HepG2 (cell line): ENCODE data around the gene AMDHD1. TPM values are rescaled to one million over a fixed set of nuclear protein-coding genes. Genes with fewer than 3 reads are reported as not detected.
A peak's percentile ranks its signal among the peaks of the same experiment; 100 is the strongest.

Source experiments
- ARID3A ChIP-seq: IDR thresholded peaks from 2 replicates; pipeline ENCODE4 v1.6.1; 2012; ENCODE audit warnings: low read depth, low read length, improper control_type of control experiment
- CEBPB ChIP-seq: IDR thresholded peaks from 2 replicates; pipeline ENCODE4 v1.6.1; 2011; ENCODE audit warnings: low read depth, low read length, improper control_type of control experiment, borderline replicate concordance
- CERS6 ChIP-seq: sonication (generic); formaldehyde crosslinking; IDR thresholded peaks from 2 replicates; pipeline ENCODE4 v1.5.0; 2020; ENCODE audit warnings: missing genetic modification reagents
- ESRRA ChIP-seq: sonication (generic); formaldehyde crosslinking; IDR thresholded peaks from 2 replicates; pipeline ENCODE4 v1.5.1; 2020; ENCODE audit warnings: mild to moderate bottlenecking, low read depth, missing genetic modification reagents
- GMEB1 ChIP-seq: sonication (generic); formaldehyde crosslinking; IDR thresholded peaks from 2 replicates; pipeline ENCODE4 v1.5.1; 2020; ENCODE audit warnings: missing genetic modification reagents, mild to moderate bottlenecking, borderline replicate concordance
- KDM5B ChIP-seq: sonication (generic); formaldehyde crosslinking; IDR thresholded peaks from 2 replicates; pipeline ENCODE4 v1.4.0; 2020; ENCODE audit warnings: missing genetic modification reagents, mild to moderate bottlenecking, borderline replicate concordance
- NCOA2 ChIP-seq: sonication (generic); formaldehyde crosslinking; IDR thresholded peaks from 2 replicates; pipeline ENCODE4 v1.8.0; 2022; ENCODE audit warnings: inconsistent platforms
- PCBP2 ChIP-seq: fragments of 200-400 bp; formaldehyde crosslinking; optimal IDR thresholded peaks from 2 replicates; pipeline ENCODE3; 2018; ENCODE audit warnings: low read length, low read depth; ENCODE audit not compliant: poor library complexity, severe bottlenecking
- RBAK ChIP-seq: sonication (generic); formaldehyde crosslinking; IDR thresholded peaks from 2 replicates; pipeline ENCODE4 v1.5.1; 2020; ENCODE audit warnings: mild to moderate bottlenecking, missing genetic modification reagents
- REL ChIP-seq: sonication (generic); formaldehyde crosslinking; conservative IDR thresholded peaks from 2 replicates; pipeline ENCODE4 v1.8.0; 2022; ENCODE audit warnings: mild to moderate bottlenecking, missing genetic modification reagents, moderate library complexity
- REXO4 ChIP-seq: sonication (generic); formaldehyde crosslinking; IDR thresholded peaks from 2 replicates; pipeline ENCODE4 v1.8.0; 2022; ENCODE audit warnings: missing genetic modification reagents, mild to moderate bottlenecking, borderline replicate concordance
- SATB2 ChIP-seq: sonication (generic); formaldehyde crosslinking; IDR thresholded peaks from 2 replicates; pipeline ENCODE4 v1.5.0; 2020; ENCODE audit warnings: missing genetic modification reagents
- UBTF ChIP-seq: sonication (generic); formaldehyde crosslinking; IDR thresholded peaks from 2 replicates; pipeline ENCODE4 v1.4.0; 2020; ENCODE audit warnings: mild to moderate bottlenecking, missing genetic modification reagents
- ZBTB44 ChIP-seq: sonication (generic); formaldehyde crosslinking; IDR thresholded peaks from 2 replicates; pipeline ENCODE4 v1.4.0; 2020; ENCODE audit warnings: missing genetic modification reagents
- ZNF205 ChIP-seq: IDR thresholded peaks from 2 replicates; pipeline ENCODE4 v1.6.1; 2018; ENCODE audit warnings: missing biosample characterization, missing genetic modification reagents
- ZNF609 ChIP-seq: sonication (generic); formaldehyde crosslinking; IDR thresholded peaks from 2 replicates; pipeline ENCODE4 v1.4.0; 2020; ENCODE audit warnings: mild to moderate bottlenecking, missing genetic modification reagents, borderline replicate concordance
- polyA plus RNA-seq, 8 experiments: library from polyadenylated mRNA; depleted of rRNA in 3 of 8; stranded (reverse) in 7 of 8; unstranded in 1 of 8; fragments of >200 nt; fragmentation: Illumina TruSeq in 4 of 8; extraction: Trizol in 4 of 8; gene quantifications; 2 replicates each; pipeline versions ENCODE4 v1.2.1 to v1.2.3, GENCODE V29; 2011 to 2016; ENCODE audit warnings: low read depth in 4 of 8, missing spikeins in 1 of 8, mixed read lengths in 1 of 8; ENCODE audit not compliant: insufficient read depth in 1 of 8
- total RNA-seq, 5 experiments: library from RNA; depleted of rRNA; stranded (reverse); fragments of >200 nt; fragmentation: Illumina TruSeq; extraction: Trizol; gene quantifications; 2 replicates each; pipeline ENCODE4 v1.2.3, GENCODE V29; 2016; ENCODE audit warnings: low read depth in 1 of 5

AMDHD1 gene
- total and polyA plus RNA-seq, 2 of the 13 experiments (the other 11 are each of a cell fraction or from before 2014, with no cell fraction given): 6.5 to 29.6 TPM

- TF ChIP-seq GMEB1 (CRISPR knock-in tag) (no peak), CERS6 (CRISPR knock-in tag) (no peak), SATB2 (CRISPR knock-in tag) (no peak), PCBP2 (no peak), ZBTB44 (no peak), REL (no peak), KDM5B (CRISPR knock-in tag) (no peak; the same call in 1 of the 2 replicates), ARID3A (peak; percentile 50; the same call in 1 of the 2 replicates), REXO4 (CRISPR knock-in tag) (no peak), ZNF205 (CRISPR knock-in tag) (no peak; the same call in 1 of the 2 replicates), ESRRA (0 out of 2 replicates have a peak, but pooled peaks have one; percentile 53), ZNF609 (CRISPR knock-in tag) (peak; percentile 69; the same call in 1 of the 2 replicates), NCOA2 (CRISPR knock-in tag) (peak; percentile 81), CEBPB (peak; percentile 67; the same call in 1 of the 2 replicates), UBTF (peak; percentile 55), RBAK (no peak)
These were observed 33.3 kb downstream of the AMDHD1 start (continued) for GRCh38 chr12:95976416-95976832.
